Head of caudate nucleus (tissue), 42 donors: ENCODE measurements around the gene SLC49A4.

ENCODE experiments used
- DNase-seq, 42 donors: peaks; one replicate each; pipeline versions ENCODE4 v3.0.0 to v3.0.0-alpha.2; 2020 to 2021; ENCODE audit warnings: mixed read lengths in 7 of 42
- intact Hi-C: fragments of 100-400 bp; cut with DNase I; formaldehyde crosslinking; loops from one replicate; pipeline ENCODE4 v1.15.0; 2022

The SLC49A4 gene

GRCh38 chr3:122921791-122922651 is 127.2 kb downstream of the SLC49A4 start:
- intact Hi-C loops: no loop called here
- DNase-seq: no peak

GRCh38 chr3:122923611-122924010 is 128.7 kb downstream of the SLC49A4 start:
- intact Hi-C loops: no loop called here
- no peak for DNase-seq

- intact Hi-C loops: no loop called here
- DNase-seq: no peak
These were observed 129.2 kb downstream of the SLC49A4 start for GRCh38 chr3:122924056-122924455.

- no peak for DNase-seq
- intact Hi-C loops: no loop called here
These were observed 130.9 kb downstream of the SLC49A4 start for GRCh38 chr3:122925756-122926155.

- DNase-seq: no peak
- intact Hi-C loops: no loop called here
These were observed 131.5 kb downstream of the SLC49A4 start for GRCh38 chr3:122926322-122926721.

GRCh38 chr3:122926811-122927210 is 131.9 kb downstream of the SLC49A4 start:
- no peak for DNase-seq

GRCh38 chr3:122927726-122928125 is 132.9 kb downstream of the SLC49A4 start:
- intact Hi-C loops: no loop called here
- no peak for DNase-seq

More at GRCh38 chr3:122926811-122927210, 131.9 kb downstream of the SLC49A4 start:
- intact Hi-C loops: no loop called here

- no peak for DNase-seq
- intact Hi-C loops: no loop called here
These were observed 133.7 kb downstream of the SLC49A4 start for GRCh38 chr3:122928396-122929187.

GRCh38 chr3:122929188-122930062 is 134.6 kb downstream of the SLC49A4 start:
- intact Hi-C loops: no loop called here
- DNase-seq: no peak

- intact Hi-C loops: no loop called here
- no peak for DNase-seq
These were observed 135.5 kb downstream of the SLC49A4 start for GRCh38 chr3:122930063-122930997.
